OCI-LY1 (cell line): ENCODE results near the gene CLEC1A.

ENCODE experiments used
- CTCF ChIP-seq: fragments of 200-600 bp; sonication (generic), shearing (Covaris generic); IDR thresholded peaks from 2 replicates; pipeline ENCODE4 v1.5.1; 2017; ENCODE audit warnings: mild to moderate bottlenecking, antibody characterized with exemption, low read length, moderate library complexity, mixed read lengths
- EZH2 ChIP-seq: fragments of 200-600 bp; sonication (generic), shearing (Covaris generic); IDR thresholded peaks from 2 replicates; pipeline ENCODE4 v1.8.0; 2017; ENCODE audit warnings: borderline replicate concordance, mixed run types, mild to moderate bottlenecking, antibody characterized with exemption, low read length, moderate library complexity, mixed read lengths

- TF ChIP-seq CTCF, result no peak
- TF ChIP-seq EZH2, result no peak
Observed at GRCh38 chr12:10110256-10110844, 11.6 kb upstream of the CLEC1A start.
